ENCODE measurements around the gene ELP4. TPM values are rescaled to one million over a fixed set of nuclear protein-coding genes. Genes with fewer than 3 reads are reported as not detected.

Gene ELP4
- polyA plus RNA-seq, 3 donors = 6.0 to 17.8 (median 16.4) TPM

GRCh38 chr11:31651208-31651607 lies 141.6 kb downstream of the ELP4 start:
- Histone ChIP-seq H3K4me2 (replicated peaks; ENCODE audit: extremely low read depth, low read length, poor library complexity, severe bottlenecking) (no peak overlapping the region), H3K27me3 (ENCODE audit: control insufficient read depth in 2 of 2, insufficient read depth in 2 of 2, low read length in 2 of 2) (no peaks in the 10 kb centered on the region), H3K4me1 (ENCODE audit: control insufficient read depth in 1 of 2, insufficient read depth in 2 of 2, low read length in 2 of 2) (no peaks in the 10 kb centered on the region), H3K36me3 (replicated peaks in 1 of 2; ENCODE audit: control insufficient read depth in 1 of 2, insufficient read depth in 2 of 2, low read length in 2 of 2) (peaks cover 0 to 2% of the 10 kb centered on the region in 2 donors), H4K20me1 (ENCODE audit: insufficient read depth, low read length) (no peaks in the 10 kb centered on the region), H3K9me3 (replicated peaks in 1 of 2; ENCODE audit: control insufficient read depth in 1 of 2, insufficient read depth in 1 of 2, low read length in 2 of 2) (no peaks in the 10 kb centered on the region), H3K9ac (ENCODE audit: insufficient read depth, low read length, poor library complexity, severe bottlenecking) (no peak overlapping the region), H3K4me3 (replicated peaks in 1 of 3; ENCODE audit: low read depth in 2 of 3, low read length in 3 of 3) (no peak overlapping the region), H2AFZ (ENCODE audit: insufficient read depth, low read depth, low read length, poor library complexity, severe bottlenecking) (no peak overlapping the region), H3K27ac (ENCODE audit: low read depth in 1 of 2, low read length in 2 of 2) (no peak overlapping the region), H3K79me2 (ENCODE audit: insufficient read depth, low read length) (no peaks in the 10 kb centered on the region)
- Mint-ChIP-seq H3K27me3 (ENCODE audit: low read depth in 3 of 3) (no peaks in the 10 kb centered on the region), H3K9me3 (no peaks in the 10 kb centered on the region), H3K4me3 (no peak overlapping the region), H3K27ac (no peak overlapping the region), H3K36me3 (peaks cover 8 to 13% of the 10 kb centered on the region in 2 donors), H3K4me1 (no peaks in the 10 kb centered on the region)
- intact Hi-C loops (cut with micrococcal nuclease) = no loop called here
- no peak for DNase-seq
- no peak for TF ChIP-seq CTCF (IDR thresholded peaks at IDR 0.05)

- no peak for DNase-seq
- Mint-ChIP-seq H3K4me3 (no peak overlapping the region), H3K27ac (no peak overlapping the region), H3K27me3 (ENCODE audit: low read depth in 3 of 3) (no peaks in the 10 kb centered on the region), H3K9me3 (no peaks in the 10 kb centered on the region), H3K36me3 (peaks cover 8 to 13% of the 10 kb centered on the region in 2 donors), H3K4me1 (no peaks in the 10 kb centered on the region)
- no peak overlapping the region for H2AFZ ChIP-seq (ENCODE audit: insufficient read depth, low read depth, low read length, poor library complexity, severe bottlenecking)
- intact Hi-C loops (cut with micrococcal nuclease) = no loop called here
- no peak overlapping the region for H3K4me3 ChIP-seq (replicated peaks in 1 of 3; ENCODE audit: low read depth in 2 of 3, low read length in 3 of 3)
- no peaks in the 10 kb centered on the region for H3K4me1 ChIP-seq (ENCODE audit: control insufficient read depth in 1 of 2, insufficient read depth in 2 of 2, low read length in 2 of 2)
- H3K36me3 ChIP-seq (replicated peaks in 1 of 2; ENCODE audit: control insufficient read depth in 1 of 2, insufficient read depth in 2 of 2, low read length in 2 of 2) = peaks cover 0 to 2% of the 10 kb centered on the region in 2 donors
- no peaks in the 10 kb centered on the region for H3K9me3 ChIP-seq (replicated peaks in 1 of 2; ENCODE audit: control insufficient read depth in 1 of 2, insufficient read depth in 1 of 2, low read length in 2 of 2)
- no peak overlapping the region for H3K27ac ChIP-seq (ENCODE audit: low read depth in 1 of 2, low read length in 2 of 2)
- no peaks in the 10 kb centered on the region for H3K27me3 ChIP-seq (ENCODE audit: control insufficient read depth in 2 of 2, insufficient read depth in 2 of 2, low read length in 2 of 2)
- H4K20me1 ChIP-seq (ENCODE audit: insufficient read depth, low read length) = no peaks in the 10 kb centered on the region
- H3K9ac ChIP-seq (ENCODE audit: insufficient read depth, low read length, poor library complexity, severe bottlenecking) = no peak overlapping the region
- no CpG with 5 or more reads among the region's 2 CpGs for WGBS (ENCODE audit: insufficient coverage)
- H3K79me2 ChIP-seq (ENCODE audit: insufficient read depth, low read length) = no peaks in the 10 kb centered on the region
- no peak for TF ChIP-seq CTCF (IDR thresholded peaks at IDR 0.05)
- H3K4me2 ChIP-seq (replicated peaks; ENCODE audit: extremely low read depth, low read length, poor library complexity, severe bottlenecking) = no peak overlapping the region
These were observed 142.3 kb downstream of the ELP4 start for GRCh38 chr11:31651822-31652221.

Data from CD14-positive monocyte (primary cell).